Right lobe of liver (tissue), 6 donors: ENCODE results near the gene RNASEH2A. TPM values are rescaled to one million over a fixed set of nuclear protein-coding genes. Genes with fewer than 3 reads are reported as not detected.

Source experiments
- ATAC-seq, 4 donors: fragments of 200-7000 bp; cut with Tn5 transposase; one replicate each; pipeline ENCODE4 v1.9.1; 2020; ENCODE audit warnings: mild to moderate bottlenecking in 4 of 4, moderate library complexity in 4 of 4
- DNase-seq, 3 donors: peaks; one replicate each; pipeline ENCODE4 v3.0.0-alpha.2; 2020
- H3K27ac ChIP-seq, 3 donors: fragments of 200-600 bp; one replicate each; pipeline ENCODE4 v1.8.0; 2022
- H3K27me3 ChIP-seq, 2 donors: fragments of 200-600 bp; one replicate each; pipeline ENCODE4 v1.8.0; 2022
- H3K36me3 ChIP-seq, 4 donors: fragments of 200-600 bp; sonication (generic) in 1 of 4; one replicate each; pipeline versions ENCODE4 v1.5.1 to v1.8.0; 2017 to 2022; ENCODE audit warnings: control low read depth in 1 of 4
- H3K4me1 ChIP-seq, 4 donors: fragments of 200-600 bp; sonication (generic) in 1 of 4; one replicate each; pipeline versions ENCODE4 v1.5.1 to v1.8.0; 2017 to 2022; ENCODE audit warnings: control low read depth in 1 of 4
- H3K4me3 ChIP-seq, 3 donors: fragments of 200-600 bp; one replicate each; pipeline ENCODE4 v1.8.0; 2022
- H3K9me3 ChIP-seq, 4 donors: fragments of 200-600 bp; sonication (generic) in 1 of 4; one replicate each; pipeline versions ENCODE4 v1.5.1 to v1.8.0; 2017 to 2022; ENCODE audit warnings: control low read depth in 1 of 4
- POLR2A ChIP-seq: fragments of 450-650 bp; IDR thresholded peaks from one replicate; pipeline ENCODE4 v1.6.1; 2017; ENCODE audit warnings: antibody characterized with exemption, mild to moderate bottlenecking
- WGBS: methylation state at CpG from one replicate; pipeline ENCODE4 v1.1.6; 2018; ENCODE audit warnings: low coverage, low lambda C conversion rate; ENCODE audit not compliant: insufficient coverage; ENCODE audit errors: missing lambda C conversion rate; 5-methylcytosine and 5-hydroxymethylcytosine counted together
- intact Hi-C, 2 donors: fragments of 100-400 bp; cut with DNase I; formaldehyde crosslinking; loops; one replicate each; pipeline versions ENCODE4 v1.11.2 to v1.14.1; 2022
- total RNA-seq, 6 experiments: library from RNA; depleted of rRNA in 2 of 6; stranded (reverse); fragments of >200 nt in 2 of 6; fragmentation: NEBNext Ultra II Directional in 3 of 6; extraction: Animal tissue kit (Norgen Biotek cat#: 25700) in 3 of 6; gene quantifications; one replicate each; pipeline versions ENCODE4 v1.1.0 to v1.2.4, GENCODE V29; 2016 to 2023
- TF ChIP-seq, protein P1 (sequence below), 4 donors: fragments of 200-600 bp in 3 of 4; fragments of 450-650 bp in 1 of 4; IDR thresholded peaks; one replicate each; pipeline versions ENCODE4 v1.5.1 to v1.8.0; 2016 to 2022; ENCODE audit warnings: antibody characterized with exemption in 4 of 4, mild to moderate bottlenecking in 2 of 4
- donor health status: DM: no; HTN: yes; CAD: no.
- donor health status: DM: no; HTN: no; CAD: no.
- donor health status: DM: no; HTN: no; CAD: no.
- donor health status: DM: no; HTN: yes; CAD: no.
- donor health status: DM: no; HTN: yes; CAD: no.

RNASEH2A gene
- total RNA-seq, 6 experiments from 2014 or later, result 2.1 to 7.1 (median 3.7) TPM

DNA sequence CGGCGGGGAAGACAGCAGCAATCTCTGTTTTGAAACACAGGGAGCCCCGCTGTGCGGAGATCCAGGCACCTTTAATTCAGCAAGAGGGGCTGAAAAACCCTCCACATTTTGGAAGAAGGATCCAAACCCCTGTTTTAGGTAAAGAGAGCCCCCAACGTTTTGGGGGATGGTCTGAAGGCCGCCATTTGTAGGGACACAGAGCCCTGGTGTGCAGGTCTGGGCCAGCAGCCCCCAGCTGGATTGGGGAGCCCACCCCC is 27.6 kb upstream of the RNASEH2A start:
- H3K27me3 ChIP-seq, result no peaks in the 10 kb centered on the region
- DNase-seq, result no peak
- peak overlapping the region in 1 of 3 donors; percentile 60 for H3K4me3 ChIP-seq
- WGBS, result 10% methylated on average over 2 of the region's 6 CpGs
- no peak for ATAC-seq
- H3K9me3 ChIP-seq, result no peaks in the 10 kb centered on the region
- TF ChIP-seq, protein P1, sequence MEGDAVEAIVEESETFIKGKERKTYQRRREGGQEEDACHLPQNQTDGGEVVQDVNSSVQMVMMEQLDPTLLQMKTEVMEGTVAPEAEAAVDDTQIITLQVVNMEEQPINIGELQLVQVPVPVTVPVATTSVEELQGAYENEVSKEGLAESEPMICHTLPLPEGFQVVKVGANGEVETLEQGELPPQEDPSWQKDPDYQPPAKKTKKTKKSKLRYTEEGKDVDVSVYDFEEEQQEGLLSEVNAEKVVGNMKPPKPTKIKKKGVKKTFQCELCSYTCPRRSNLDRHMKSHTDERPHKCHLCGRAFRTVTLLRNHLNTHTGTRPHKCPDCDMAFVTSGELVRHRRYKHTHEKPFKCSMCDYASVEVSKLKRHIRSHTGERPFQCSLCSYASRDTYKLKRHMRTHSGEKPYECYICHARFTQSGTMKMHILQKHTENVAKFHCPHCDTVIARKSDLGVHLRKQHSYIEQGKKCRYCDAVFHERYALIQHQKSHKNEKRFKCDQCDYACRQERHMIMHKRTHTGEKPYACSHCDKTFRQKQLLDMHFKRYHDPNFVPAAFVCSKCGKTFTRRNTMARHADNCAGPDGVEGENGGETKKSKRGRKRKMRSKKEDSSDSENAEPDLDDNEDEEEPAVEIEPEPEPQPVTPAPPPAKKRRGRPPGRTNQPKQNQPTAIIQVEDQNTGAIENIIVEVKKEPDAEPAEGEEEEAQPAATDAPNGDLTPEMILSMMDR (IDR thresholded peaks at IDR 0.05), result no peak
- no peak for TF ChIP-seq POLR2A
- H3K36me3 ChIP-seq, result no peaks in the 10 kb centered on the region
- peak overlapping the region; percentile 72 to 94 (median 79) for H3K27ac ChIP-seq
- H3K4me1 ChIP-seq, result peaks cover 0 to 26% (median 12%) of the 10 kb centered on the region in 4 donors
- intact Hi-C loops, result loop anchor here in 1 of 2 donors (10.0 kb wide), 1 partner anchor 54 kb away; the partner anchor contains the start of gene TNPO2

DNA sequence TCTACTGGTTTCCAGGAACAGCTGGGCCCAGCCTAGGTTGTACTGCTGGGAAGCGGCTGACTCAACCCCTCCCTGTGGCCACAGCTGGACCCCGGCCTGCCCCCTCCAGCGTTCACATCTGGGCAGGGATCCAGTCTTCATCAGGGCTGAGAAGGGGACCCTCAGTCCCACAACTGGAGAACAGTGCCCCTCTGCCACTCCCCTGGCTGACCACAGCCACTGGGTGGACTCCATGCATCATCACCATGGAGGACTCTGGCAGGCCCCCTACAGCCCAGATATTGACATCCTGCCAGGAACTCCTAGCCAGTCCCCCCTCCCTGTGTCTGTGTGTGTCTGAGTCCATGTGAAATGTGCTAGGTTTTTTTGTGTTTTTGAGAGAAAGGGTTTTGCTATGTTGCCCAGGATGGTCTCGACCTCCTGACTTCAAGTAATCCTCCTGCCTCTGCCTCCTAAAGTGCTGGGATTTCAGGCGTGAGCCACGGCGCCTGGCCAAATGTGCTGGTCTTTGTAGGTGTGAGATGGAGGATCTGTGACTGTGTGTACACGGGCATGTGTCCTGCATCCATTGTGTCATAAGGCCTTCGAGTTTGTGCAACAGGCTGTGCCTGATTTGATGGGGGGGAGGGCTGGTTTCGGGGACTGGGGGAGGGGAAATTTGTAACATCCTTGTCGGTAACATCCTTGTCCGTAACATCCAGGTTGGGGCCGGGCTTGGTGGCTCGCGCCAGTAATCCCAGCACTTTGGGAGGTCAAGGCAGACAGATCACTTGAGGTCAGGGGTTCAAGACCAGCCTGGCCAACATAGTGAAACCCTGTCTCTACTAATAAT is 27.0 kb upstream of the RNASEH2A start:
- Histone ChIP-seq H3K9me3 (no peaks in the 10 kb centered on the region), H3K4me3 (no peak overlapping the region), H3K36me3 (no peaks in the 10 kb centered on the region), H3K27me3 (no peaks in the 10 kb centered on the region), H3K4me1 (peaks cover 0 to 28% (median 12%) of the 10 kb centered on the region in 4 donors), H3K27ac (peak overlapping the region; percentile 72 to 94 (median 79))
- ATAC-seq (no peak), DNase-seq (peak in 2 of 3 donors; percentile 63 to 67)
- intact Hi-C loops, result loop anchor here in 1 of 2 donors (10.0 kb wide), 1 partner anchor 55 kb away; the partner anchor contains the start of gene TNPO2
- 41% methylated on average over 8 of the region's 15 CpGs for WGBS
- TF ChIP-seq, protein P1 (IDR thresholded peaks at IDR 0.05), result no peak
- peak; percentile 47 for TF ChIP-seq POLR2A

DNA sequence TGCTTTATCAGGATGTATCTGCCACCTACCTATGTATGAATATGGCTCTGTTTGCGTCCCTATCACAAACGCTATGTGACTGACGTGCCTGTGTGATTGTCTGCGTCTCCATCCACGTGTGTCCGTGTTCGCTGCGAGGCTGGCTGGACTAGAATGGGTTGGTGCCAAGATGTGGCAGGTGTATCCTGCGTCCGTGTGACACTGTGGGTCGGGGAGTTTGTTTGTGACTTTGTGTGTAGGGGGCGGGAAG is 24.3 kb upstream of the RNASEH2A start:
- 2% methylated on average over 8 of the region's 12 CpGs for WGBS
- peak overlapping the region; percentile 31 to 56 (median 53) for H3K4me3 ChIP-seq
- no peaks in the 10 kb centered on the region for H3K9me3 ChIP-seq
- H3K27ac ChIP-seq, result peak overlapping the region; percentile 73 to 96 (median 73)
- H3K36me3 ChIP-seq, result no peaks in the 10 kb centered on the region
- DNase-seq (no peak), ATAC-seq (no peak)
- H3K27me3 ChIP-seq, result no peaks in the 10 kb centered on the region
- H3K4me1 ChIP-seq, result peaks cover 0 to 28% (median 12%) of the 10 kb centered on the region in 4 donors
- TF ChIP-seq POLR2A, result peak; percentile 74
- TF ChIP-seq, protein P1 (IDR thresholded peaks at IDR 0.05), result no peak
- intact Hi-C loops, result no loop called here

DNA sequence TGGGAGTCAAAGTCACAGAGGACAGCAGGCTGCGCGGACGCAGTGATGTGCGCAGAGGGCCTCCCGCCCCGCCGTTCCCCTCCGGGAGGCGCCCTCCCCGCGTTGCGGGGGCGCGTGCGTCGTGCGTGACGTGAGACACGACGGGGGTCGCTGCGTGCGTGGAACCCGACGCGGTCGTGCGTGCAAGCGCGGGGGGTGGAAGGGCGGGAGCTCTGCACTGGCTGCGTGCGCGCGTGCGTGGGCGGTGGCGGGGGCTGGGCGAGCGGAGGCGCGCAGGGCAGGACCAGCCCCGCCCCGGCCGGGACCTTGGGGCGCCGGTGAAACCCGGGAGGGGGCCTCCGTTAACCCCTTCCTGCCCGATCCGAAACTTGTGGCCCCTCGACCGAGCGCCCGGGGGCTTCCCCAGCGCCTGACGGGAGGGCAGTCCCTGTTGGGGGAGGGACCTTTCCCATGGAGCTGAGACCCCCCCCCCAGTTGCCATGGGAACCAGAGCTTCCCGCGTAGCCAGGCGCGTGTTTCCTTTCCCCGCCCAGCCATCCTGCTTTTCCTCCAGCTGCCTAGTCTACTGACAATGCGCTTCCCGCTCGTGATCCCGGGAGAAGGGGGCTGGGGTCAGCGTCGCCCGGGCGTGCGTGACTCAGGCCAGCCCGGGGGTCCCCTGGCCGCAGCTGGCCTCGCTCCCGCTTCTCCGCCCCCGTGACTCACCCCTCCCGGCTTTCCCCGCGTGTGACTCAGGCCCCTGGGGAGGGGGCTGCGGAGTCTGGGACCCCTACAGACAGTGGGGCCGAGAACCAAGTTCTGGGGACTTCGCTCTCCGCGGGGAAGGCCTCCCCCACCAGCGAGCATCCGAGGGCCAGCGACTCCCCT is 23.7 kb upstream of the RNASEH2A start:
- peaks cover 0 to 28% (median 12%) of the 10 kb centered on the region in 4 donors for H3K4me1 ChIP-seq
- H3K4me3 ChIP-seq, result peak overlapping the region; percentile 31 to 56 (median 53)
- peak; percentile 27 for TF ChIP-seq POLR2A
- TF ChIP-seq, protein P1 (IDR thresholded peaks at IDR 0.05), result no peak
- DNase-seq (peak; percentile 89 to 93 (median 89)), ATAC-seq (peak; percentile 38 to 71 (median 64))
- intact Hi-C loops, result no loop called here
- H3K9me3 ChIP-seq, result no peaks in the 10 kb centered on the region
- WGBS, result 4% methylated on average over 14 of the region's 88 CpGs
- H3K27me3 ChIP-seq, result no peaks in the 10 kb centered on the region
- H3K36me3 ChIP-seq, result no peaks in the 10 kb centered on the region
- H3K27ac ChIP-seq, result peak overlapping the region; percentile 73 to 96 (median 73)
